HL-60 (cell line): ENCODE results near the gene SENP6.

ENCODE experiments used
- CTCF ChIP-seq: IDR thresholded peaks from one replicate; pipeline ENCODE4 v1.5.1; 2011; ENCODE audit warnings: low read length, control low read depth, inconsistent platforms; ENCODE audit not compliant: insufficient read depth
- GABPA ChIP-seq: IDR thresholded peaks from 2 replicates; pipeline ENCODE4 v1.6.1; 2012; ENCODE audit warnings: low read depth
- POLR2AphosphoS5 ChIP-seq: IDR thresholded peaks from 2 replicates; pipeline ENCODE4 v1.6.1; 2012; ENCODE audit warnings: low read depth
- REST ChIP-seq: IDR thresholded peaks from 2 replicates; pipeline ENCODE4 v1.6.1; 2012; ENCODE audit warnings: low read depth; ENCODE audit not compliant: insufficient replicate concordance
- SPI1 ChIP-seq: IDR thresholded peaks from 2 replicates; pipeline ENCODE4 v1.6.1; 2012; ENCODE audit warnings: low read depth, mild to moderate bottlenecking, borderline replicate concordance

GRCh38 chr6:75556240-75556639 is 45.4 kb upstream of the SENP6 start:
- TF ChIP-seq CTCF (no peak), REST (no peak), SPI1 (no peak), POLR2AphosphoS5 (no peak), GABPA (no peak)
